Measurements from ENCODE around the gene TARBP2. TPM values are rescaled to one million over a fixed set of nuclear protein-coding genes. Genes with fewer than 3 reads are reported as not detected.

TARBP2 gene
- total RNA-seq, 1 experiment from 2014 or later: 47.8 TPM

GRCh38 chr12:53501615-53502181 lies 615 bp downstream of the TARBP2 start:
- POLR2A ChIA-PET (ENCODE audit: unreplicated experiment): interaction anchor here (0.6 to 1.5 kb wide), 8 partner anchors 19 to 422 kb away, joined by 3 to 11 read pairs (median 6); partner anchors contain the start of genes AAAS and SPRYD3
- H4K20me1 ChIP-seq (ENCODE audit: insufficient read depth): no peaks in the 10 kb centered on the region
- peak overlapping the region; percentile 77 for H3K4me3 ChIP-seq
- DNase-seq: no peak
- TSS peak; percentile 48 for BruUV-seq (replicated peaks)
- H3K9me2 ChIP-seq (ENCODE audit: insufficient read depth): no peaks in the 10 kb centered on the region
- no peaks in the 10 kb centered on the region for H3K27me3 ChIP-seq (ENCODE audit: insufficient read depth, low read depth)
- H3F3A ChIP-seq (ENCODE audit: insufficient read depth, low read depth): peaks cover 14% of the 10 kb centered on the region
- H3K36me3 ChIP-seq (ENCODE audit: low read depth): no peaks in the 10 kb centered on the region
- CTCF ChIA-PET: interaction anchor here (0.6 to 1.6 kb wide), 4 partner anchors 146 to 180 kb away, joined by 3 to 14 read pairs (median 4); partner anchors contain the start of genes AAAS and ATP5MC2
- H3K27ac ChIP-seq: peak overlapping the region; percentile 75
- H2AFZ ChIP-seq: peak overlapping the region; percentile 92
- H3K4me1 ChIP-seq (replicated peaks; ENCODE audit: insufficient read depth): peaks cover 11% of the 10 kb centered on the region
- intact Hi-C loops (cut with micrococcal nuclease; ENCODE audit: unreplicated experiment): loop anchor here (2.0 to 10.0 kb wide), 3 partner anchors 49 to 437 kb away; partner anchors contain the start of genes AAAS and PCBP2
- peak overlapping the region; percentile 89 for H3K4me2 ChIP-seq
- TF ChIP-seq EZH2 (IDR thresholded peaks at IDR 0.05; ENCODE audit: low read depth) (no peak), CTCF (conservative IDR thresholded peaks at IDR 0.05) (no peak)
- H3K9me3 ChIP-seq (ENCODE audit: insufficient read depth, low read depth): no peaks in the 10 kb centered on the region
- H3K79me2 ChIP-seq (ENCODE audit: low read depth): peaks cover 26% of the 10 kb centered on the region

- Histone ChIP-seq H3K36me3 (ENCODE audit: low read depth) (no peaks in the 10 kb centered on the region), H3K79me2 (ENCODE audit: low read depth) (peaks cover 26% of the 10 kb centered on the region), H3K9me2 (ENCODE audit: insufficient read depth) (no peaks in the 10 kb centered on the region), H3F3A (ENCODE audit: insufficient read depth, low read depth) (peaks cover 9% of the 10 kb centered on the region), H3K27ac (no peak overlapping the region), H3K4me3 (peak overlapping the region; percentile 77), H3K9me3 (ENCODE audit: insufficient read depth, low read depth) (no peaks in the 10 kb centered on the region), H3K4me1 (replicated peaks; ENCODE audit: insufficient read depth) (peaks cover 11% of the 10 kb centered on the region), H3K4me2 (peak overlapping the region; percentile 89), H3K27me3 (ENCODE audit: insufficient read depth, low read depth) (no peaks in the 10 kb centered on the region), H4K20me1 (ENCODE audit: insufficient read depth) (no peaks in the 10 kb centered on the region), H2AFZ (no peak overlapping the region)
- no peak for TF ChIP-seq CTCF (conservative IDR thresholded peaks at IDR 0.05)
- no peak for TF ChIP-seq EZH2 (IDR thresholded peaks at IDR 0.05; ENCODE audit: low read depth)
- DNase-seq: no peak
- intact Hi-C loops (cut with micrococcal nuclease; ENCODE audit: unreplicated experiment): loop anchor here (5.0 to 10.0 kb wide), 2 partner anchors 50 to 438 kb away; partner anchors contain the start of gene PCBP2
- CTCF ChIA-PET: interaction anchor here (0.6 kb wide), 1 partner anchor 175 kb away, joined by 3 read pairs; no protein-coding TSS in a partner anchor
- no TSS peak for BruUV-seq (replicated peaks)
- POLR2A ChIA-PET (ENCODE audit: unreplicated experiment): interaction anchor here (0.7 kb wide), 1 partner anchor 74 kb away, joined by 9 read pairs; no protein-coding TSS in a partner anchor
Observed at GRCh38 chr12:53502331-53502730, 1.2 kb downstream of the TARBP2 start.

GRCh38 chr12:53502983-53503728 lies 2.1 kb downstream of the TARBP2 start:
- CTCF ChIA-PET: no interaction called here
- no peaks in the 10 kb centered on the region for H4K20me1 ChIP-seq (ENCODE audit: insufficient read depth)
- no peak overlapping the region for H3K4me3 ChIP-seq
- peak overlapping the region; percentile 89; the same call in 1 of the 2 replicates for H3K4me2 ChIP-seq
- no peak for TF ChIP-seq CTCF (conservative IDR thresholded peaks at IDR 0.05)
- TF ChIP-seq EZH2 (IDR thresholded peaks at IDR 0.05; ENCODE audit: low read depth): no peak
- peaks cover 26% of the 10 kb centered on the region for H3K79me2 ChIP-seq (ENCODE audit: low read depth)
- H3K9me2 ChIP-seq (ENCODE audit: insufficient read depth): no peaks in the 10 kb centered on the region
- peaks cover 11% of the 10 kb centered on the region for H3K4me1 ChIP-seq (replicated peaks; ENCODE audit: insufficient read depth)
- H3K27ac ChIP-seq: no peak overlapping the region
- POLR2A ChIA-PET (ENCODE audit: unreplicated experiment): interaction anchor here (0.7 kb wide), 1 partner anchor 75 kb away, joined by 9 read pairs; no protein-coding TSS in a partner anchor
- no peaks in the 10 kb centered on the region for H3K9me3 ChIP-seq (ENCODE audit: insufficient read depth, low read depth)
- DNase-seq: no peak
- no peaks in the 10 kb centered on the region for H3K27me3 ChIP-seq (ENCODE audit: insufficient read depth, low read depth)
- BruUV-seq (replicated peaks): no TSS peak
- no peak overlapping the region for H2AFZ ChIP-seq
- peaks cover 16% of the 10 kb centered on the region for H3F3A ChIP-seq (ENCODE audit: insufficient read depth, low read depth)
- no peaks in the 10 kb centered on the region for H3K36me3 ChIP-seq (ENCODE audit: low read depth)
- intact Hi-C loops (cut with micrococcal nuclease; ENCODE audit: unreplicated experiment): loop anchor here (5.0 to 10.0 kb wide), 2 partner anchors 51 to 438 kb away; partner anchors contain the start of gene PCBP2

Data from PC-9 (cell line).